A204.1 (cell line): ENCODE results near the gene KCNQ2.

Experiments
- FAIRE-seq: peaks from 2 replicates; lab custom pipeline; 2012; peaks lifted over from hg19 to GRCh38; lab: Jason Lieb, UNC

The KCNQ2 gene

DNA sequence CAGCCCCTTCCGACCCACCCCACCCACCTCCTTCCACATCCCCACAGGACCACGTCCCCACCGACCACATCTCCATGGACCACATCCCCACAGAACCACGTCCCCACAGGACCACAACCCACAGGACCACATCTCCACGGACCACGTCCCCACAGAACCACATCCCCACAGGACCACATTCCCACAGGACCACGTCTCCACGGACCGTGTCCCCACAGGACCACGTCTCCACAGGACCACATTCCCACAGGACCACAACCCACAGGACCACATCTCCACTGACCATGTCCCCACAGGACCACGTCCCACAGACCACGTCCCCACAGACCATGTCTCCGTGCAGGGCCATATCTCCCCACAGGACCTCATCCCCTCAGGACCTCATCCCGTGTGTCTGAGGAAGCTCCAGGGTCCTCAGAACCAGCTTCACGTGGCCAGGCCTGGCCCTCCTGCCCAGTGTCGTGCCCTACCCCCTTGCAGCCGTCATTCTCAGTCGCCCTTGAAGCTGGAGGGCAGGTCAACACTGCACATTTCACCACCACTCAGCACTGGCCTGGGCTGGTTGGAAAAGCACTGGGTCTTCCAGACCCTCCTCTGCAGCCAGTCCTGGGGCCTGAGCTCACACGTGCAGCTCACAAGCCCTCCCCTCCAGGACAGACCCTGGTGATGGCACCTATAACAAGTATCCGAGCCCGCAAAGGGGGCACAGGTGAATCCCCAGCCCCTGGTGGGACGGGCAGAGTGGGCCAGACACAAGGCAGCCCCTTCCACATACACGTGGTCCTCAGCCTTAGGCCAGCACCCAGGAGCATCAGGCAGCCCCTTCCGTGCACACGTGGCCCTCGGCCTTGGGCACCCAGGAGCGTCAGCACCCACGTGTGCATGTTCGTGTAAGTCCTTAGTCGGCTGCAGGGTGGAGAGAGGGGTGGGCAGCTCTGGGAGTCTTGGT lies 115.2 kb downstream of the KCNQ2 start:
- no peak for FAIRE-seq

DNA sequence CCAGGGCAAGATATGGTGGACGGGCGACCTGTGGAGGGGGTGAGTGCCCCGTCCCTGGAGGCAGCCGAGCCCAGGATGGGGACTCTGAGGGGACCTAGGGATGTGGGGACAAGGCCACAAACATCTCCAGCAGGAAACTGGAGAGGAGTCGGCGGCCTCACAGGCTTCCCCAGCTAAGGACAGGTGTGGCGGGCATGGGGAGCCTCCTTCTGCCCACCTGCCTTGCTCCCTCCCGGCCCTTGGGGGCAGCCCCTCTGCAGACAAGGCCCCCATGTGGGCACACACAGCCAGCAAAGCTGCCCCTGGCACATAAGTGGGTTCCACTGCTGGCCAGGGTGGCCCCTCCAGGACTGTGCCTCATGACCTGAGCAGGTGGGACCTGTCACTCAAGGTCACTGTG lies 115.9 kb downstream of the KCNQ2 start:
- no peak for FAIRE-seq

DNA sequence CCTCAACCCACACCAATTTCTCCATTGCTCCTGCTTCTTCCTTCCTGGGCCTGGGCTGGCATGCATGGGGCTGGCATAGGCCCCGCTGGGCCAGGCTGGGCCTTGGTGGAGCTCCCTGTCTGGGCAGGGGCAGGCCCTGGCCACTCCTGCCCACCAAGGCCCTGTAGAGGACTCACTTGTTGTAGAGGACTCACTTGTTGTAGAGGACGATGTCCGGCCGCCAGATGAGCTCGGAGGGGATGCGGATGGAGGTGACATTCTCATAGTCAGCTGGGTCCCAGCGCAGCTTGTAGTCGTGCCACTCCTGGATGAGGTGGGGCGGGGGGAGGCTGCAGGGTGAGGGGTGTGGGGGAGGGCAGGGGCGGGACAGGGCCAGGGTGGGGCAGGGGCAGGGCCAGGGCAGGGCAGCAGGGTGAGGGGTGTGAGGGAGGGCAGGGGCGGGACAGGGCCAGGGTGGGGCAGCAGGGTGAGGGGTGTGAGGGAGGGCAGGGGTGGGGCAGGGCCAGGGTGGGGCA lies 116.6 kb downstream of the KCNQ2 start:
- FAIRE-seq: no peak

DNA sequence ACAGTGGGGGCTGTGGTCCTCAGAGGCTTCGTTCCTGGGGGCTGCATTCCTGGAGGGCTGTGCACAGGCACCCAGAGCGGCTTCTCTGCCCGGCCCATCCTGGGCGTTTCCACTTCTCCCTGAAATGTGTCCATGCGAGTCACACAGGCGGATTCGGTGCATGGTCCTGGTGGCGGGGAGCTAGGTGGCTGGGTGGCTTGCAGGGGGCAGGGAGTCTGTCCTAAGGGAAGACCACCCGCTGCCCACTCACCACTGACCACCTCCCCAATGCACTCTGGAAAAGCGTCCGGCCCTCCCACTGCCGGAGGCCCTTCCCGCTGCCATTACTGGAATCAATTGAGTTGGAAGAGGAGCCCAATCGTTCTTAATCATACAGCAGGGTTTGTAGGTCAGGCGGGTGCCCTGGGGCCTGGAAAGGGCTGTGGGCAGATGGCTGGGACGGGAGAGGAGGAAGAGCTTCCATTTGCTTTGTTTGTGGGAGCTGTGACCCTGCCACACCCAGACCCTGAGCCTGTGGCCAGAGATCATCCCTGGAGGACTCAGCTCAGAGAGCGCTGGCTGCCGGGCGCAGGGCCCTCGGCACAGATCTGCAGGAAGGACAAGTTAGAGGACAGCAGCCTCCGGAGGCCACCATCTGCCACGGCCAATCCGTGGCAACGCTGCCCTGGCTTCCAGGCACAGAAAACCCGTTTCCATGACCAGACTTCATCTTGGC lies 117.7 kb downstream of the KCNQ2 start:
- no peak for FAIRE-seq

DNA sequence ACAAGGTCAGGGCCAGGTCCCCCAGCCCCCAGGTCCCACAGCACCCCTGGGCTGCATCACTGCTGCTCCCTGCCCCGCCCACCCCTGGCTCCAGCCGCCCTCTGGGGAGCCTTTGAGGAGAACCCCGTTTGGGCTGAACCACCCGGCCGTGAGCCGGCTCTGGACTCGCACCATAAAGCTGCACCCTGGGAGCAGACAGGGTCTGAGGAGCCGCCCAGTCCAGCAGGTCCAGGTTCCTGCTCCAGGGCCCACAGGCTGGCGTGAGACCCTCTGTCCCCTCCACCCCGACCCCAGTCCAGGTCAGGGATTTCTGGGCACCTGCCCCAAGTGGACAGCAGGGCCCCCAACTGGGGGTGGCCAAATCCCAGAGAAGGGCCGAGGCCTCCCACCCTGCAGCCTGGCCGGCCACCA lies 119.6 kb downstream of the KCNQ2 start:
- no peak for FAIRE-seq

DNA sequence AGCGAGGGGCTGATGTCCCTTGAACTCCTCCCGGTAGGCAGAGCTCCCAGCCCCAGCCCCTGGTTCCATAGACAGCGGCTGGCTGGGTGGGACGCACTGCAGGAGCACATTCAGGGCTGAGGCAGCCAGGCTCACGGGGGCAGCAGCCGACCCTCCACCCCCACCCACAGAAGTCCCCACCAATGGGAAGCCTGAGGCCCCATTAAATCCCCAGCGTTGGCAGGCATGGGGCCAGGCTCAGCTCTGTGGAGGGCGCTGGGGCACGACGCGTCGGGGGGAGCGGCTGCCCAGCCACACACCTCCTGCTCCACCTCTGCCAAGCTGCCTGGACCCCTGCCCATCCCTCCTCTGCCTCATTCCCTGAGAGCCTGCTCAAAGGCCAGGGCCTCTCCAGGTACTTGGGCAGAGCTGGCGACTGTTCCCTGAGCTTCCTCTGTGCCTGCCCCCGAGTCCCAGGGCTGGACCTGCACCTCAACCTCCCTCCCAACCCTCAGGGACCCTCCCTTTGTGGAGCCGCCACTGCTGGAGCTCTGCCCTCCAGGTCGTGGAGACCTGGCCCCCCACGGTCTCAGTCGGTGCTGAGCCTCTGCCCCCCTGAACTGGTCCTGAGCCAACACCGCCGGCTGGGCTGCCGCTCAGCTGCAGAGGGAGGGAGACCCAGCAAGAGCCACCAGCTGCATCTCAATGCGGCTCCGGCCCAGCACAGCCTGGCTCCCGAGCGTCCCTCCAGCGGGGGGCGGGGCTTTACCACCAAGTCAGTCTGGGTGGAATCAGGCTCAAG lies 120.5 kb downstream of the KCNQ2 start:
- FAIRE-seq: no peak

DNA sequence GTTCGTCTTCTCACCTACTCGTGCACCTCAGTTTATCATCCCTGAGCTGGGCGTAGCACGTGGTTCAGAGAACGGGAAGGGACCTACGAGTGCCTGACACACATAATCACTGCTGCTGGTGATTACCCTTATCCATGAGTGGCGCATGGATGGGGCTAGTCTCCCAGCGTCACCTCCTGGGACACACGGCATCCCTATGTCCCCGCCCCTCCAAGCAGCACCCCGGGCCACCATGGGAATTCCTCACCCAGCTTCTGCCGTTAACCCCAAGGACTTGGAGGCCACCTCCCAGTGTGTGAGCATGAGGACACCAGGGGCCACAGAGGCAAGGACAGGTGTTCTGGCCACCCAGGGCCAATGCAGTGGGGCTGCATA lies 121.1 kb downstream of the KCNQ2 start:
- FAIRE-seq: no peak

DNA sequence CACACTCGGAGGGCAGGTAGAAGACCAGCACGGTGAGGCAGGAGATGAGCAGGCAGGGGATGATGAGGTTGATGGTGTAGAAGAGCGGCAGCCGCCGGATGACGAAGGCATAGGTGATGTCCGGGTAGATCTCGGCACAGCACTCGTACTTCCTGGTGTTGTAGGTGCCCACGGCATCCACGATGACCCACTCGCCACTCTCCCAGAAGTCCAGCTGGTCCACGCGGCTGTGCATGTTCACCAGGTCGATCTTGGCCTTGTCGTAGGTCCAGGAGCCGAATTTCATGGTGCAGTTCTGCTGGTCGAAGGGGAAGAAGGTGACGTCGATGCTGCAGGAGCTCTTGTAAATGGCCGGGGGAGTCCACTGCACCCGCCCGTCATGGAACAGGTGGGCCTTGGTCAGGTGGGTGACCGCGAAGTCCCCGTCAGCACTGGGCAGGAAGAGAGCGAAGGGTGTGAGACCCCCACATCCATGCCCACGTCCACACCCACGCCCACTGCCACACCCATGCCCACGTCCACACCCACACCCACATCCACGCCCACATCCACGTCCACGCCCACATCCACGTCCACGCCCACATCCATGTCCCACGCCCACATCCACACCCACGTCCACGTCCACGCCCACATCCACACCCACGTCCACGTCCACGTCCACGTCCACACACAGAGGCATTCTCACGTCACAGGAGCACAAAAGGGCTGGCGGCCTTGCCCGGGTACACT lies 121.7 kb downstream of the KCNQ2 start:
- no peak for FAIRE-seq
